Measurements from ENCODE around the gene CCSER1.

Gene CCSER1

GRCh38 chr4:91525621-91526020 is 1398.4 kb downstream of the CCSER1 start:
- in situ Hi-C loops (cut with MboI; ENCODE audit: low sequenced_read_pairs, unreplicated experiment), result no loop called here
- no peak for TF ChIP-seq CTCF (IDR thresholded peaks at IDR 0.05; ENCODE audit: borderline replicate concordance, control extremely low read depth, extremely low read depth, insufficient read depth, missing control alignments)
- DNase-seq (ENCODE audit: low spot score), result no peak

- no peak for TF ChIP-seq CTCF (IDR thresholded peaks at IDR 0.05; ENCODE audit: borderline replicate concordance, control extremely low read depth, extremely low read depth, insufficient read depth, missing control alignments)
- in situ Hi-C loops (cut with MboI; ENCODE audit: low sequenced_read_pairs, unreplicated experiment), result no loop called here
- DNase-seq (ENCODE audit: low spot score), result no peak
Observed at GRCh38 chr4:91527056-91527455, 1399.9 kb downstream of the CCSER1 start.

GRCh38 chr4:91567594-91567993 is 1440.4 kb downstream of the CCSER1 start:
- TF ChIP-seq CTCF (IDR thresholded peaks at IDR 0.05; ENCODE audit: borderline replicate concordance, control extremely low read depth, extremely low read depth, insufficient read depth, missing control alignments), result no peak
- no peak for DNase-seq (ENCODE audit: low spot score)
- in situ Hi-C loops (cut with MboI; ENCODE audit: low sequenced_read_pairs, unreplicated experiment), result no loop called here

- TF ChIP-seq CTCF (IDR thresholded peaks at IDR 0.05; ENCODE audit: borderline replicate concordance, control extremely low read depth, extremely low read depth, insufficient read depth, missing control alignments), result no peak
- in situ Hi-C loops (cut with MboI; ENCODE audit: low sequenced_read_pairs, unreplicated experiment), result no loop called here
- no peak for DNase-seq (ENCODE audit: low spot score)
Observed at GRCh38 chr4:91577864-91578263, 1450.7 kb downstream of the CCSER1 start.

- no peak for DNase-seq (ENCODE audit: low spot score)
- in situ Hi-C loops (cut with MboI; ENCODE audit: low sequenced_read_pairs, unreplicated experiment), result no loop called here
- no peak for TF ChIP-seq CTCF (IDR thresholded peaks at IDR 0.05; ENCODE audit: borderline replicate concordance, control extremely low read depth, extremely low read depth, insufficient read depth, missing control alignments)
Observed at GRCh38 chr4:91590260-91590659, 1463.1 kb downstream of the CCSER1 start.

GRCh38 chr4:91592125-91592524 is 1464.9 kb downstream of the CCSER1 start:
- DNase-seq (ENCODE audit: low spot score), result no peak
- in situ Hi-C loops (cut with MboI; ENCODE audit: low sequenced_read_pairs, unreplicated experiment), result no loop called here
- no peak for TF ChIP-seq CTCF (IDR thresholded peaks at IDR 0.05; ENCODE audit: borderline replicate concordance, control extremely low read depth, extremely low read depth, insufficient read depth, missing control alignments)

GRCh38 chr4:91596718-91597117 is 1469.5 kb downstream of the CCSER1 start:
- TF ChIP-seq CTCF (IDR thresholded peaks at IDR 0.05; ENCODE audit: borderline replicate concordance, control extremely low read depth, extremely low read depth, insufficient read depth, missing control alignments), result no peak
- in situ Hi-C loops (cut with MboI; ENCODE audit: low sequenced_read_pairs, unreplicated experiment), result no loop called here
- DNase-seq (ENCODE audit: low spot score), result no peak

Data from GM13976 (cell line).